ENCODE data around the gene TIMM44. TPM values are rescaled to one million over a fixed set of nuclear protein-coding genes. Genes with fewer than 3 reads are reported as not detected.

TIMM44 gene
- total RNA-seq, 4 donors from 2014 or later, result 61.6 to 111 (median 98.5) TPM

GRCh38 chr19:7914099-7914498 is 29.4 kb downstream of the TIMM44 start:
- intact Hi-C loops (cut with DNase I), result no loop called here
- no peak overlapping the region for H3K4me3 ChIP-seq
- no peak for DNase-seq (ENCODE audit: extremely low spot score)

GRCh38 chr19:7913652-7914051 is 29.8 kb downstream of the TIMM44 start:
- intact Hi-C loops (cut with DNase I), result no loop called here
- Histone ChIP-seq H3K4me1 (peaks cover 27 to 44% (median 34%) of the 10 kb centered on the region in 4 donors), H3K27ac (replicated peaks in 1 of 4) (no peak overlapping the region), H3K27me3 (peaks cover 11 to 47% (median 26%) of the 10 kb centered on the region in 4 donors), H3K36me3 (peaks cover 37 to 50% (median 47%) of the 10 kb centered on the region in 4 donors), H3K9me3 (no peaks in the 10 kb centered on the region), H3K4me3 (no peak overlapping the region)
- TF ChIP-seq POLR2AphosphoS5 (IDR thresholded peaks at IDR 0.05) (no peak), POLR2A (IDR thresholded peaks at IDR 0.05; ENCODE audit: low read depth) (no peak), CTCF (IDR thresholded peaks at IDR 0.05) (no peak), EP300 (IDR thresholded peaks at IDR 0.05) (no peak)
- 82% methylated on average over 10 of the region's 10 CpGs for WGBS
- DNase-seq (ENCODE audit: extremely low spot score), result no peak

More at GRCh38 chr19:7914099-7914498, 29.4 kb downstream of the TIMM44 start:
- no peak for TF ChIP-seq POLR2A (IDR thresholded peaks at IDR 0.05; ENCODE audit: low read depth)
- TF ChIP-seq CTCF (IDR thresholded peaks at IDR 0.05), result no peak
- TF ChIP-seq POLR2AphosphoS5 (IDR thresholded peaks at IDR 0.05), result no peak
- no peak for TF ChIP-seq EP300 (IDR thresholded peaks at IDR 0.05)
- H3K4me1 ChIP-seq, result peaks cover 27 to 44% (median 37%) of the 10 kb centered on the region in 4 donors
- no peak overlapping the region for H3K27ac ChIP-seq (replicated peaks in 1 of 4)
- no peaks in the 10 kb centered on the region for H3K9me3 ChIP-seq
- WGBS, result 57% methylated on average over 11 of the region's 12 CpGs
- H3K27me3 ChIP-seq, result peaks cover 11 to 51% (median 28%) of the 10 kb centered on the region in 4 donors
- H3K36me3 ChIP-seq, result peaks cover 37 to 45% (median 43%) of the 10 kb centered on the region in 4 donors

GRCh38 chr19:7912697-7913564 is 30.5 kb downstream of the TIMM44 start:
- no peaks in the 10 kb centered on the region for H3K9me3 ChIP-seq
- TF ChIP-seq EP300 (IDR thresholded peaks at IDR 0.05), result no peak
- TF ChIP-seq POLR2AphosphoS5 (IDR thresholded peaks at IDR 0.05), result no peak
- TF ChIP-seq POLR2A (IDR thresholded peaks at IDR 0.05; ENCODE audit: low read depth), result no peak
- no peak for TF ChIP-seq CTCF (IDR thresholded peaks at IDR 0.05)
- H3K4me1 ChIP-seq, result peaks cover 24 to 44% (median 31%) of the 10 kb centered on the region in 4 donors
- peaks cover 37 to 57% (median 48%) of the 10 kb centered on the region in 4 donors for H3K36me3 ChIP-seq
- H3K27ac ChIP-seq (replicated peaks in 1 of 4), result no peak overlapping the region
- intact Hi-C loops (cut with DNase I), result no loop called here
- peaks cover 11 to 40% (median 23%) of the 10 kb centered on the region in 4 donors for H3K27me3 ChIP-seq
- no peak for DNase-seq (ENCODE audit: extremely low spot score)
- WGBS, result 91% methylated on average over 39 of the region's 39 CpGs
- H3K4me3 ChIP-seq, result no peak overlapping the region

GRCh38 chr19:7912144-7912696 is 31.2 kb downstream of the TIMM44 start:
- no peak for TF ChIP-seq POLR2AphosphoS5 (IDR thresholded peaks at IDR 0.05)
- no peak for TF ChIP-seq CTCF (IDR thresholded peaks at IDR 0.05)
- no peak for TF ChIP-seq POLR2A (IDR thresholded peaks at IDR 0.05; ENCODE audit: low read depth)
- no peak for TF ChIP-seq EP300 (IDR thresholded peaks at IDR 0.05)
- intact Hi-C loops (cut with DNase I), result no loop called here
- 89% methylated on average over 18 of the region's 31 CpGs for WGBS
- Histone ChIP-seq H3K9me3 (no peaks in the 10 kb centered on the region), H3K4me1 (peaks cover 23 to 44% (median 31%) of the 10 kb centered on the region in 4 donors), H3K27ac (replicated peaks in 1 of 4) (no peak overlapping the region), H3K4me3 (no peak overlapping the region), H3K27me3 (peaks cover 6 to 32% (median 15%) of the 10 kb centered on the region in 4 donors), H3K36me3 (peaks cover 37 to 64% (median 50%) of the 10 kb centered on the region in 4 donors)
- no peak for DNase-seq (ENCODE audit: extremely low spot score)

All from esophagus muscularis mucosa (tissue), 4 donors.